Endothelial cell of umbilical vein (primary cell): Measurements from ENCODE around the gene MKNK1. TPM values are rescaled to one million over a fixed set of nuclear protein-coding genes. Genes with fewer than 3 reads are reported as not detected.

ENCODE experiments used
- BruUV-seq: library from RNA; stranded (reverse); fragments of 400-500 nt; replicated peaks from 2 replicates; lab custom pipeline; 2021; lab: Mats Ljungman, UMichigan
- CTCF ChIA-PET: fragments of 300-600, 350-600 bp; sonication (Branson Sonifier 250); formaldehyde crosslinking; loops from one replicate; lab custom pipeline; 2021; ENCODE audit warnings: antibody characterized with exemption, inconsistent platforms; lab: Charles Lee
- POLR2A ChIA-PET: fragments of 300-600, 350-600 bp; sonication (Branson Sonifier 250); formaldehyde crosslinking; loops from one replicate; lab custom pipeline; 2021; ENCODE audit warnings: antibody characterized with exemption, inconsistent platforms; lab: Charles Lee
- DNase-seq: peaks from one replicate; pipeline ENCODE4 v3.0.0-alpha.2; 2011; ENCODE audit warnings: low read depth, low spot score
- FAIRE-seq: peaks from 2 replicates; lab custom pipeline; 2011; peaks lifted over from hg19 to GRCh38; lab: Jason Lieb, UNC
- H2AFZ ChIP-seq: 2 replicates; pipeline ENCODE4 v1.6.0; 2012; ENCODE audit warnings: low read depth, low read length, control low read depth, inconsistent platforms
- H3K27ac ChIP-seq: 2 replicates; pipeline ENCODE4 v1.5.1; 2011; ENCODE audit warnings: low read depth, mild to moderate bottlenecking, control low read depth, low read length, moderate library complexity; ENCODE audit not compliant: insufficient read depth
- H3K27me3 ChIP-seq, 2 experiments: 2 replicates each; pipeline versions ENCODE4 v1.6.0 to v1.6.1; 2011; ENCODE audit warnings: low read length in 2 of 2, mixed read lengths in 1 of 2; ENCODE audit not compliant: control insufficient read depth in 2 of 2, insufficient read depth in 2 of 2
- H3K36me3 ChIP-seq, 2 experiments: 2 replicates in 1 of 2; 3 replicates in 1 of 2; pipeline ENCODE4 v1.5.1; 2011; ENCODE audit warnings: low read length in 2 of 2, mild to moderate bottlenecking in 1 of 2, moderate library complexity in 1 of 2; ENCODE audit not compliant: control insufficient read depth in 2 of 2, insufficient read depth in 2 of 2; ENCODE audit errors: extremely low read depth in 1 of 2
- H3K4me1 ChIP-seq: 3 replicates; pipeline ENCODE4 v1.5.1; 2011; ENCODE audit warnings: mild to moderate bottlenecking, low read length; ENCODE audit not compliant: control insufficient read depth, insufficient read depth; ENCODE audit errors: extremely low read depth
- H3K4me2 ChIP-seq: 2 replicates; pipeline ENCODE4 v1.6.1; 2011; ENCODE audit warnings: low read length, control low read depth, mixed read lengths; ENCODE audit not compliant: insufficient read depth
- H3K4me3 ChIP-seq, 3 experiments: fragments of 200-600 bp in 1 of 3; sonication (generic), shearing (Covaris generic) in 1 of 3; replicated peaks in 1 of 3; 2 replicates each; pipeline ENCODE4 v1.5.1; 2011 to 2016; ENCODE audit warnings: control low read depth in 3 of 3, low read length in 3 of 3, mild to moderate bottlenecking in 2 of 3, inconsistent platforms in 1 of 3, low read depth in 1 of 3, moderate library complexity in 1 of 3; ENCODE audit not compliant: insufficient read depth in 1 of 3
- H3K79me2 ChIP-seq: 2 replicates; pipeline ENCODE4 v1.6.0; 2012; ENCODE audit warnings: low read length, inconsistent platforms; ENCODE audit not compliant: control insufficient read depth, insufficient read depth
- H3K9ac ChIP-seq: replicated peaks from 2 replicates; pipeline ENCODE3; 2011; ENCODE audit warnings: low read length, control low read depth; ENCODE audit not compliant: insufficient read depth; ENCODE audit errors: extremely low read depth
- H3K9me1 ChIP-seq: replicated peaks from 3 replicates; pipeline ENCODE4 v1.6.0; 2011; ENCODE audit warnings: mild to moderate bottlenecking, low read length; ENCODE audit not compliant: control insufficient read depth, insufficient read depth; ENCODE audit errors: extremely low read depth
- H3K9me3 ChIP-seq: replicated peaks from 2 replicates; pipeline ENCODE4 v1.5.1; 2012; ENCODE audit warnings: low read length, inconsistent platforms; ENCODE audit not compliant: control insufficient read depth, insufficient read depth
- H4K20me1 ChIP-seq: replicated peaks from 2 replicates; pipeline ENCODE3; 2011; ENCODE audit warnings: mild to moderate bottlenecking, low read length; ENCODE audit not compliant: control insufficient read depth, insufficient read depth; ENCODE audit errors: extremely low read depth
- EZH2 ChIP-seq: IDR thresholded peaks from 2 replicates; pipeline ENCODE4 v1.6.1; 2012; ENCODE audit warnings: borderline replicate concordance, low read depth, mild to moderate bottlenecking, moderate library complexity, low read length, inconsistent platforms; ENCODE audit not compliant: severe bottlenecking
- FOS ChIP-seq: IDR thresholded peaks from 2 replicates; pipeline ENCODE4 v1.6.1; 2011; ENCODE audit warnings: mild to moderate bottlenecking, low read length, moderate library complexity, borderline replicate concordance; ENCODE audit not compliant: insufficient read depth
- GATA2 ChIP-seq: IDR thresholded peaks from 2 replicates; pipeline ENCODE4 v1.7.0; 2011; ENCODE audit warnings: low read depth, mild to moderate bottlenecking, moderate library complexity, mixed read lengths, low read length; ENCODE audit not compliant: insufficient read length, insufficient read depth
- JUN ChIP-seq: IDR thresholded peaks from 2 replicates; pipeline ENCODE4 v1.6.1; 2011; ENCODE audit warnings: borderline replicate concordance, low read depth; ENCODE audit not compliant: insufficient read length, insufficient read depth
- MYC ChIP-seq: IDR thresholded peaks from one replicate; pipeline ENCODE4 v1.6.1; 2011; ENCODE audit warnings: mild to moderate bottlenecking, low read depth, low read length
- POLR2A ChIP-seq: IDR thresholded peaks from 2 replicates; pipeline ENCODE4 v1.6.1; 2012; ENCODE audit warnings: low read depth, mild to moderate bottlenecking, control low read depth, low read length
- POLR2AphosphoS5 ChIP-seq: IDR thresholded peaks from 2 replicates; pipeline ENCODE4 v1.6.1; 2012; ENCODE audit warnings: low read depth, mild to moderate bottlenecking, control low read depth, low read length, moderate library complexity; ENCODE audit not compliant: insufficient read depth
- dilution Hi-C: fragments of 300-500 bp; cut with MboI; formaldehyde crosslinking; loops from one replicate; pipeline ENCODE4 v1.15.0; 2019; ENCODE audit warnings: low sequenced_read_pairs; ENCODE audit not compliant: extremely low pct_ligation_motif_present
- intact Hi-C: fragments of 100-400 bp; cut with micrococcal nuclease; formaldehyde crosslinking; loops from one replicate; pipeline ENCODE4 v1.10.0; 2022
- polyA plus RNA-seq, 4 experiments: library from polyadenylated mRNA; depleted of rRNA in 3 of 4; stranded (reverse) in 3 of 4; unstranded in 1 of 4; fragments of >200 nt; gene quantifications; 2 replicates each; pipeline versions ENCODE4 v1.2.1 to v1.2.3, GENCODE V29; 2011 to 2012; ENCODE audit warnings: missing spikeins in 1 of 4
- total RNA-seq: library from RNA; stranded (reverse); gene quantifications from 2 replicates; pipeline ENCODE4 v1.2.3, GENCODE V29; 2021
- TF ChIP-seq, protein P1 (sequence below): IDR thresholded peaks from 2 replicates; pipeline ENCODE4 v1.6.1; 2011; ENCODE audit not compliant: insufficient read depth, insufficient read length
- TF ChIP-seq, protein P2 (sequence below), 2 donors: IDR thresholded peaks; 1 replicate in 1 of 2; 2 replicates in 1 of 2; pipeline ENCODE4 v1.5.1; 2011; ENCODE audit warnings: low read length in 2 of 2, mild to moderate bottlenecking in 2 of 2, moderate library complexity in 2 of 2, control low read depth in 1 of 2, inconsistent platforms in 1 of 2, low read depth in 1 of 2; ENCODE audit not compliant: insufficient read depth in 1 of 2; ENCODE audit errors: extremely low read depth in 1 of 2

Gene MKNK1
- total and polyA plus RNA-seq, 2 donors (not counting 3 experiments of a cell fraction or from before 2014, with no cell fraction given): 32.9 to 42.6 TPM

DNA sequence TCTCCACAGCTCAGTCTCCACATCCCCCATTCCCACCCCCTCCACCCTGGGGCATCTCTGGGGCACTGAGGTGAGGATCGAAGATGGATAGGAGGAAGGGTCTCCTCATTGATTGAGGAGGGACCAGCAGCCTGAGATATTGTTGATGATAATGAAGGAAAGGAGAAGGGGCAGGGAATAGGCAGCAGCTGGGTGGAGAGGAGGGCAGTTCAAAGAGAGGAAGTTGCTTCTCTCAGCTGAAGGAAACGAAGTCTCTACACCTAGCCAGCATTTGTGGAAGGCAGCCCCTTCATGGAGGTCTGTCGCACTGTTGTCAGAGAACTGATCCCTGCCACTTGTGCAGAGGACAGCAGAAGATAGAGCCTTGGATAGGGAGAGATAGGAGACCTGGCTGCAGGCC lies 58.3 kb downstream of the MKNK1 start:
- TF ChIP-seq POLR2AphosphoS5 (no peak), GATA2 (no peak), FOS (no peak), EZH2 (no peak), MYC (no peak), POLR2A (no peak), JUN (no peak)
- TF ChIP-seq, protein P1, sequence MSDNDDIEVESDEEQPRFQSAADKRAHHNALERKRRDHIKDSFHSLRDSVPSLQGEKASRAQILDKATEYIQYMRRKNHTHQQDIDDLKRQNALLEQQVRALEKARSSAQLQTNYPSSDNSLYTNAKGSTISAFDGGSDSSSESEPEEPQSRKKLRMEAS: no peak
- TF ChIP-seq, protein P2, sequence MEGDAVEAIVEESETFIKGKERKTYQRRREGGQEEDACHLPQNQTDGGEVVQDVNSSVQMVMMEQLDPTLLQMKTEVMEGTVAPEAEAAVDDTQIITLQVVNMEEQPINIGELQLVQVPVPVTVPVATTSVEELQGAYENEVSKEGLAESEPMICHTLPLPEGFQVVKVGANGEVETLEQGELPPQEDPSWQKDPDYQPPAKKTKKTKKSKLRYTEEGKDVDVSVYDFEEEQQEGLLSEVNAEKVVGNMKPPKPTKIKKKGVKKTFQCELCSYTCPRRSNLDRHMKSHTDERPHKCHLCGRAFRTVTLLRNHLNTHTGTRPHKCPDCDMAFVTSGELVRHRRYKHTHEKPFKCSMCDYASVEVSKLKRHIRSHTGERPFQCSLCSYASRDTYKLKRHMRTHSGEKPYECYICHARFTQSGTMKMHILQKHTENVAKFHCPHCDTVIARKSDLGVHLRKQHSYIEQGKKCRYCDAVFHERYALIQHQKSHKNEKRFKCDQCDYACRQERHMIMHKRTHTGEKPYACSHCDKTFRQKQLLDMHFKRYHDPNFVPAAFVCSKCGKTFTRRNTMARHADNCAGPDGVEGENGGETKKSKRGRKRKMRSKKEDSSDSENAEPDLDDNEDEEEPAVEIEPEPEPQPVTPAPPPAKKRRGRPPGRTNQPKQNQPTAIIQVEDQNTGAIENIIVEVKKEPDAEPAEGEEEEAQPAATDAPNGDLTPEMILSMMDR (IDR thresholded peaks at IDR 0.05; ENCODE audit: extremely low read depth in 1 of 2, insufficient read depth in 1 of 2, low read depth in 1 of 2, low read length in 2 of 2): no peak
- H3K9ac ChIP-seq: no peak overlapping the region
- no peaks in the 10 kb centered on the region for H3K36me3 ChIP-seq
- POLR2A ChIA-PET: no interaction called here
- peaks cover 50 to 55% of the 10 kb centered on the region in 2 experiments for H3K27me3 ChIP-seq
- CTCF ChIA-PET: interaction anchor here (0.9 to 1.8 kb wide), 5 partner anchors 11 to 139 kb away, joined by 3 to 12 read pairs (median 4); no protein-coding TSS in a partner anchor
- dilution Hi-C loops: no loop called here
- intact Hi-C loops: no loop called here
- BruUV-seq: no TSS peak
- no peaks in the 10 kb centered on the region for H3K79me2 ChIP-seq
- H3K9me1 ChIP-seq: no peaks in the 10 kb centered on the region
- no peak overlapping the region for H3K27ac ChIP-seq
- H3K9me3 ChIP-seq: no peaks in the 10 kb centered on the region
- DNase-seq (no peak), FAIRE-seq (no peak)
- H3K4me1 ChIP-seq: no peaks in the 10 kb centered on the region
- no peak overlapping the region for H3K4me3 ChIP-seq
- no peak overlapping the region for H2AFZ ChIP-seq
- no peaks in the 10 kb centered on the region for H4K20me1 ChIP-seq
- no peak overlapping the region for H3K4me2 ChIP-seq
